NCI-H1417 treated with DMSO at 0.1 percent for 48 hours (cell line): ENCODE data around the gene SLC50A1.

Experiments
- DNase-seq: peaks from one replicate; lab custom pipeline; 2025; lab: John Stamatoyannopoulos, UW

Gene SLC50A1

GRCh38 chr1:155135415-155136028 lies at the start of gene SLC50A1:
Gene SLC50A1, plus strand, starts transcription at chr1:155135852. Its CDS starts 60 bp downstream, at chr1:155135912.
- peak; percentile 76 for DNase-seq

GRCh38 chr1:155086128-155086741 lies 49.4 kb upstream of the SLC50A1 start:
- no peak for DNase-seq

GRCh38 chr1:155086856-155087535 lies 48.7 kb upstream of the SLC50A1 start:
- DNase-seq = no peak

- DNase-seq = peak; percentile 38
Observed at GRCh38 chr1:155091071-155092051, 44.3 kb upstream of the SLC50A1 start.

GRCh38 chr1:155092131-155092530 lies 43.5 kb upstream of the SLC50A1 start:
- no peak for DNase-seq

- no peak for DNase-seq
Observed at GRCh38 chr1:155092641-155093040, 43.0 kb upstream of the SLC50A1 start.

- DNase-seq = no peak
Observed at GRCh38 chr1:155093911-155094621, 41.6 kb upstream of the SLC50A1 start.

- no peak for DNase-seq
Observed at GRCh38 chr1:155094622-155094948, 41.1 kb upstream of the SLC50A1 start.

GRCh38 chr1:155099331-155099730 lies 36.3 kb upstream of the SLC50A1 start:
- DNase-seq = no peak

GRCh38 chr1:155103325-155103724 lies 32.3 kb upstream of the SLC50A1 start:
- no peak for DNase-seq

GRCh38 chr1:155104605-155105534 lies 30.8 kb upstream of the SLC50A1 start:
- DNase-seq = no peak

- DNase-seq = no peak
Observed at GRCh38 chr1:155105604-155106011, 30.0 kb upstream of the SLC50A1 start.

GRCh38 chr1:155106862-155107261 lies 28.8 kb upstream of the SLC50A1 start:
- DNase-seq = no peak

GRCh38 chr1:155107309-155108264 lies 28.1 kb upstream of the SLC50A1 start:
- DNase-seq = no peak

GRCh38 chr1:155108296-155108695 lies 27.4 kb upstream of the SLC50A1 start:
- no peak for DNase-seq

GRCh38 chr1:155110381-155110780 lies 25.3 kb upstream of the SLC50A1 start:
- no peak for DNase-seq

- no peak for DNase-seq
Observed at GRCh38 chr1:155110826-155111225, 24.8 kb upstream of the SLC50A1 start.

GRCh38 chr1:155113450-155113980 lies 22.1 kb upstream of the SLC50A1 start:
- no peak for DNase-seq
